Activated T-helper 1 cell treated with anti-CD3 and anti-CD28 coated beads, Interleukin-12 subunit alpha, Interleukin-12 subunit beta, Interleukin-2, Interleukin-4 antibody, amounts not matched to agents 30 ng/mL and 10 ng/mL and 1 ng/mL, durations not matched to agents 14 hours and 24 hours and 36 hours (primary cell): ENCODE measurements around the gene ZBTB26. TPM values are rescaled to one million over a fixed set of nuclear protein-coding genes. Genes with fewer than 3 reads are reported as not detected.
"Not testable (repeated sequence)": the region's sequence is repeated elsewhere in the genome, so short reads cannot be mapped to it uniquely, and the experiment has no call there.

Experiments used
- DNase-seq: peaks from one replicate; pipeline ENCODE4 v3.0.0; 2021; ENCODE audit warnings: low spot score
- H3K27ac Mint-ChIP-seq: one replicate; pipeline ENCODE4 v1.8.0; 2021; ENCODE audit warnings: mild to moderate bottlenecking, mixed read lengths
- H3K27me3 Mint-ChIP-seq: one replicate; pipeline ENCODE4 v1.8.0; 2022; ENCODE audit warnings: mild to moderate bottlenecking, moderate library complexity, mixed read lengths; ENCODE audit not compliant: insufficient read depth
- H3K36me3 Mint-ChIP-seq: one replicate; pipeline ENCODE4 v1.8.0; 2021; ENCODE audit warnings: low read depth, mixed read lengths
- H3K4me1 Mint-ChIP-seq: one replicate; pipeline ENCODE4 v1.8.0; 2021; ENCODE audit warnings: low read depth, mixed read lengths
- H3K4me3 Mint-ChIP-seq: one replicate; pipeline ENCODE4 v1.8.0; 2021; ENCODE audit warnings: mild to moderate bottlenecking, moderate library complexity, mixed read lengths
- H3K9me3 Mint-ChIP-seq: one replicate; pipeline ENCODE4 v1.8.0; 2021; ENCODE audit warnings: mixed read lengths
- intact Hi-C: fragments of 100-400 bp; cut with micrococcal nuclease; formaldehyde crosslinking; loops from one replicate; pipeline ENCODE4 v1.15.1; 2024
- total RNA-seq: library from RNA; stranded (reverse); gene quantifications from 2 replicates; pipeline ENCODE4 v1.2.3, GENCODE V29; 2022

The ZBTB26 gene
- total RNA-seq, 1 donor from 2014 or later: 8.3 TPM

DNA sequence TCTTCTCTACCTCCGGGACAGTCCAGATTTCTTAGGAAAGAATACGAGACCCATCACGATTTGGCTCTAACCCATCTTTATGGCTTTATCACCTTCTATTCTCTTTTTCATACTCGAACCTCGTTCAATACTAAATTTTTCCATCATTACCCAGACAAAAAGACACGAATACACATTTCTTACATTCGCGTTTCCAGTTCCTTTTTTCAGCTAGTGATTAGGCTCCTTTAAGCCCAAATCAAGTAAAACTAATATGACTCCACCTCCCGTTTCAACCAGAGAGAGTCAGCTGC lies 18.7 kb downstream of the ZBTB26 start:
- peak overlapping the region; percentile 94 for H3K27ac Mint-ChIP-seq
- intact Hi-C loops: no loop called here
- H3K9me3 Mint-ChIP-seq: no peaks in the 10 kb centered on the region
- H3K36me3 Mint-ChIP-seq: peaks cover 33% of the 10 kb centered on the region
- no peak for DNase-seq
- peaks cover 34% of the 10 kb centered on the region for H3K4me1 Mint-ChIP-seq
- H3K27me3 Mint-ChIP-seq: no peaks in the 10 kb centered on the region
- H3K4me3 Mint-ChIP-seq: peak overlapping the region; percentile 98

GRCh38 chr9:122906122-122906521 lies 25.2 kb downstream of the ZBTB26 start:
- H3K9me3 Mint-ChIP-seq, H3K27me3 Mint-ChIP-seq, H3K27ac Mint-ChIP-seq, H3K4me3 Mint-ChIP-seq, DNase-seq: not testable (repeated sequence)
- Mint-ChIP-seq H3K36me3 (peaks cover 21% of the 10 kb centered on the region), H3K4me1 (peaks cover 46% of the 10 kb centered on the region)
- intact Hi-C loops: loop anchor here (10.0 kb wide), 3 partner anchors 441 to 811 kb away; partner anchors contain the start of genes MRRF, RBM18 and TTLL11

GRCh38 chr9:122904823-122905710 lies 26.2 kb downstream of the ZBTB26 start, which contains the start of gene RC3H2:
RC3H2 (minus strand) TSS chr9:122905359; CDS start chr9:122897509, 7,850 bp downstream.
- intact Hi-C loops: loop anchor here (1.0 to 10.0 kb wide), 12 partner anchors 8 to 810 kb away; partner anchors contain the start of genes MRRF, PDCL, RBM18 and STRBP
- Mint-ChIP-seq H3K9me3 (no peaks in the 10 kb centered on the region), H3K27me3 (no peaks in the 10 kb centered on the region), H3K4me3 (peak within 1 kb of the TSS; percentile 95), H3K36me3 (peaks cover 13% of the 10 kb centered on the region), H3K27ac (peak within 1 kb of the TSS; percentile 96), H3K4me1 (peaks cover 49% of the 10 kb centered on the region)
- peak; percentile 97 for DNase-seq

DNA sequence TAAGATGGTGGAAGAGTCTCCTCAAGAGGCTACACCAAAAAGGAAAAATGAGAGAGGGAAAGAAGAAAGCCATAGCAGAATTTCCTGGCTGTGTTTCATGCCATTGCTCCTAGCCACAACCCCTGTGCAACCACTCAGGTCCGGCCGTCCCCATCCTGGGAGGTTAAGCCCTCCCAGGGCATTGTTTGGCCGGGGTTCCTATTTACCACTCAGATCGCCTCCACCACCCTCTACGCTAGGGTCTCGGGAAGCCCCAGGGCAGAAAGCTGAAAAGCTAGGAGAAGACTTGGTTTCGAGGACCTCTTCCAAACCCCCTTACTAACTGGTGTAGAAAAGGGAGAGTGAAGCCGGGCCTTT lies 26.9 kb downstream of the ZBTB26 start:
- DNase-seq: peak; percentile 11
- intact Hi-C loops: loop anchor here (1.0 to 10.0 kb wide), 7 partner anchors 57 to 810 kb away; partner anchors contain the start of genes MRRF, PDCL, RBM18 and STRBP
- peaks cover 11% of the 10 kb centered on the region for H3K36me3 Mint-ChIP-seq
- H3K4me1 Mint-ChIP-seq: peaks cover 52% of the 10 kb centered on the region
- no peaks in the 10 kb centered on the region for H3K27me3 Mint-ChIP-seq
- H3K9me3 Mint-ChIP-seq: no peaks in the 10 kb centered on the region
- peak overlapping the region; percentile 95 for H3K4me3 Mint-ChIP-seq
- peak overlapping the region; percentile 89 for H3K27ac Mint-ChIP-seq

DNA sequence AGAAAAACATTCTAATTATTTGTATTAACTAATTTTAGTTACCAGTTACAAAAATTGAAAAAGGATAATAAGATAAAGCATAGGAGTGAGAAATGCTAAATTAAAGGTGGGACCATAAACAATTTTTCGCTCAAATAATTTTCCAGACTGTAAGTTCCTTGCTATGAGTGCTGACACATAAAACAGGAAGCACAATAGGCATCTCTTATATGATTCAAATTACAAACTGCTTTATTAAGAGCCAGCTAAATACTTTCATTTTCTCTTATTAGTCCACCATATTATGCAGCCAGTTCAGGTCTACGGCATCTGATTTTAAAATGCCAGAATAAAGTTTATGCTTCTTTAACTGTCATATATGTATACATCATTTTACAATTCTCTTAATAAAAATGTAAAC lies 30.5 kb downstream of the ZBTB26 start:
- peak overlapping the region; percentile 54 for H3K4me3 Mint-ChIP-seq
- no peaks in the 10 kb centered on the region for H3K27me3 Mint-ChIP-seq
- no peaks in the 10 kb centered on the region for H3K9me3 Mint-ChIP-seq
- H3K4me1 Mint-ChIP-seq: peaks cover 55% of the 10 kb centered on the region
- intact Hi-C loops: loop anchor here (5.0 to 10.0 kb wide), 4 partner anchors 53 to 806 kb away; partner anchors contain the start of genes MRRF, RBM18 and TTLL11
- H3K27ac Mint-ChIP-seq: no peak overlapping the region
- H3K36me3 Mint-ChIP-seq: peaks cover 9% of the 10 kb centered on the region
- no peak for DNase-seq

DNA sequence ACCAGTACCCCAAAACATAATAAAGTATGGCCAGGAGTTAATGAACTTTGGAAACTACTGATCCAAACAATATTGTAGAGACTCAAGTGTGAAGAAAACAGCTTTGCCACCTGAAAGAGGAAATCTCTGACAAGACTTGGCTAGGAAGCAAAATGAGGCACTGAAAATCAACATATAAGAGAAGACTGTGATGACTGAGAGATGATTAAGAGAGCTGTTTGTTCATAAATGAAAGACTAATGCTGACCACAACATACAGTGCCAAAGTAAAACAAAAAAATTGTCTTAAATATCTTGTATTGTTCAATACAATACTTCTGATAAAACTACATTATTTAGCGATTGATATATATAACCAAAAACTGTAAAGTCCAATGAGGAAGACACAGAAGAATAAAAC lies 33.3 kb downstream of the ZBTB26 start:
- intact Hi-C loops: no loop called here
- Mint-ChIP-seq H3K9me3 (no peaks in the 10 kb centered on the region), H3K4me3 (no peak overlapping the region), H3K27me3 (no peaks in the 10 kb centered on the region), H3K36me3 (peaks cover 11% of the 10 kb centered on the region), H3K4me1 (peaks cover 40% of the 10 kb centered on the region), H3K27ac (peak overlapping the region; percentile 20)
- DNase-seq: no peak

DNA sequence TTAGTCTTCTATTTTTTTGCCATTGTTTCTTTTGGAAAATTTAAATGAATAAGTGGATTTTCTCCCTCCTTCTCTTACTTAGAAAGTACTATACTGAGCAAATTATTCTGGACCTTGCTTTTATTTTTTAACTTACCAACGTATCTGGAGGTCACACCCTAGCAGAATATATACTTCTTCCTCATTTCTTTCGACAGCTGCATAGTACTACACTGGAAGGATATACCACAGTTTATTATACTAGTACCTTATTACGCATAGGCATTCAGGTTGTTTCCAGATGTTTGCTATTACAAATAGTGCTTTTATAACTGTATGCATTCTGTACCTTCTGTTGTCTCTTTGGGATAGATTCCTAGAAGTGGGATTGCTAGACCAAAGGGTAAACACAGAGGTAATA lies 42.8 kb downstream of the ZBTB26 start:
- no peaks in the 10 kb centered on the region for H3K4me1 Mint-ChIP-seq
- H3K36me3 Mint-ChIP-seq: peaks cover 29% of the 10 kb centered on the region
- H3K27ac Mint-ChIP-seq: no peak overlapping the region
- DNase-seq: no peak
- intact Hi-C loops: no loop called here
- no peaks in the 10 kb centered on the region for H3K27me3 Mint-ChIP-seq
- H3K4me3 Mint-ChIP-seq: no peak overlapping the region
- no peaks in the 10 kb centered on the region for H3K9me3 Mint-ChIP-seq

DNA sequence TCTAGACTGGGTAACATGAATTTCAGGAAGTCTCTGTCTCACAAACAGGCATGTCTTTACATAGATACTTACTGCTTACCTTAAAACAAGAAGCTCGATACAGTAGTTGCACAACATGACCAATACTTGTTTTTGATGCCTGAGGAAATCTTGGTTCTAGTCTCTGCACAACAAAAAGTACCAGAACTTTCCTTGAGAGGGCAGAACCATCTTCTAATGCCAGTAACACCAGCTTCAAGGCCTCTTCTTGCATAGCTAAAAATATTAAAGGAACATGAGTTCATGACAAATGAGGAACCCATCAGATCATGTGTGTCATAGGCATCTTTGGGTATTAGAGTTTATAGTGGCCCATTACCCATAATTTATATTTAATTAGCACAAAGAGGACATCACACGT lies 48.2 kb downstream of the ZBTB26 start:
- Mint-ChIP-seq H3K27me3 (no peaks in the 10 kb centered on the region), H3K27ac (no peak overlapping the region), H3K4me1 (no peaks in the 10 kb centered on the region), H3K4me3 (no peak overlapping the region), H3K9me3 (no peaks in the 10 kb centered on the region), H3K36me3 (peaks cover 23% of the 10 kb centered on the region)
- DNase-seq: no peak
- intact Hi-C loops: no loop called here

DNA sequence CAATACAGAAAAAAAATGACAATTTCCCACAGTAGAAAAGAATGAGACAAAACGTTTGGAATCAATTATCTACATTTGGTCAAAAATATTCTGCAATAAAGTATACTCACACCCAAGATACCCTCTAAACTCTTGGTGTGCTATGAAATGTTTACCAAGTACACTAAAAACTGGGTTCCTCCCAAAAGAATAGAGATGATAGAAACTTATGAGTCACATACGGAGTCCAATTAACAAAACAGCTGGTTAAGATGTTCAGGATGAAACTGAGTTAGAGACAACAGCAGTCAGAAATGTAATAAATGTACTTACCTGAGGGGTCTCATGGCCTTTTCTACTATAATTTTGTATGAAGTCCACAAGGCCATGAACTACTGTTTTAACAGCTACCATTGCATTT lies 51.9 kb downstream of the ZBTB26 start:
- Mint-ChIP-seq H3K4me1 (peaks cover 10% of the 10 kb centered on the region), H3K36me3 (peaks cover 39% of the 10 kb centered on the region), H3K4me3 (no peak overlapping the region), H3K27me3 (no peaks in the 10 kb centered on the region), H3K27ac (no peak overlapping the region), H3K9me3 (no peaks in the 10 kb centered on the region)
- intact Hi-C loops: no loop called here
- DNase-seq: no peak

DNA sequence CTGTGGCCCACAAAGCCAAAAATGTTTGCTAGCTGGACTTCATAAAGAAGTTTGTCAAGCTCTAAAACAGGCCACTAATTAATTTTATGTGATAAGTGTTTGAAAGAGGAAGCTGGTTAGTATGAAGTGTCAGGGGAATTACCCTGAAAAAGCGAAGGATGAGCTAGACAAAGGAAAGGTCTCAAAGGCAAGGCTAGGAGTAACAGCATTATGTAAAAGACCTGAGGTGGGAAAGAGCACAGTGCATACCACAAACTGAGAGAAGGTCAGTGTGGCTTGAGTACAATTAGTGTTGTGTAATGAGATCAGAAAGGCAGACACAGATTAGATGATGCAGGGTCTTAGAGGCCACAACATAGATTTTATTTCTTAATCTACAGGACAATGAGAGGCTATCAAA lies 55.8 kb downstream of the ZBTB26 start:
- Mint-ChIP-seq H3K9me3 (no peaks in the 10 kb centered on the region), H3K36me3 (peaks cover 47% of the 10 kb centered on the region), H3K4me3 (no peak overlapping the region), H3K27ac (no peak overlapping the region), H3K4me1 (peaks cover 10% of the 10 kb centered on the region), H3K27me3 (no peaks in the 10 kb centered on the region)
- DNase-seq: no peak
- intact Hi-C loops: no loop called here

DNA sequence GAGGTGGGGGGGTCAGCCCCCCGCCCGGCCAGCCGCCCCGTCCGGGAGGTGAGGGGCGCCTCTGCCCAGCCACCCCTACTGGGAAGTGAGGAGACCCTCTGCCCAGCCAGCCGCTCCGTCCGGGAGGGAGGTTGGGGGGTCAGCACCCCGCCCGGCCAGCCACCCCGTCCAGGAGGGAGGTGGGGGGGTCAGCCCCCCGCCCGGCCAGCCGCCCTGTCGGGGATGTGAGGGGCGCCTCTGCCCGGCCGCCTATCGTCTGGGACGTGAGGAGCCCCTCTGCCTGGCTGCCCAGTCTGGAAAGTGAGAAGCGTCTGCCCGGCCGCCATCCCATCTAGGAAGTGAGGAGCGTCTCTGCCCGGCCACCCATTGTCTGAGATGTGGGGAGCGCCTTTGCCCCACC lies 64.0 kb downstream of the ZBTB26 start:
- H3K9me3 Mint-ChIP-seq, H3K27me3 Mint-ChIP-seq, intact Hi-C loops, H3K4me3 Mint-ChIP-seq, H3K27ac Mint-ChIP-seq, DNase-seq, H3K4me1 Mint-ChIP-seq: not testable (repeated sequence)
- H3K36me3 Mint-ChIP-seq: peaks cover 26% of the 10 kb centered on the region

- no peak overlapping the region for H3K27ac Mint-ChIP-seq
- H3K36me3 Mint-ChIP-seq: peaks cover 24% of the 10 kb centered on the region
- intact Hi-C loops: no loop called here
- H3K4me3 Mint-ChIP-seq: no peak overlapping the region
- H3K9me3 Mint-ChIP-seq: no peaks in the 10 kb centered on the region
- no peaks in the 10 kb centered on the region for H3K27me3 Mint-ChIP-seq
- no peak for DNase-seq
- no peaks in the 10 kb centered on the region for H3K4me1 Mint-ChIP-seq
Measured at GRCh38 chr9:122866079-122866478, 65.2 kb downstream of the ZBTB26 start.
